Measurements from ENCODE around the gene OASL.

Gene OASL

GRCh38 chr12:121013715-121014114 is 25.3 kb downstream of the OASL start:
- Histone ChIP-seq H4K8ac (ENCODE audit: low read length) (no peak overlapping the region), H2AFZ (ENCODE audit: low read depth, low read length) (no peak overlapping the region), H3K23ac (ENCODE audit: low read length in 2 of 2) (no peak overlapping the region), H3K9ac (ENCODE audit: low read length) (no peak overlapping the region), H3K27ac (ENCODE audit: low read length, poor library complexity, severe bottlenecking) (no peak overlapping the region), H3K36me3 (ENCODE audit: control insufficient read depth in 1 of 2, insufficient read depth in 2 of 2, low read depth in 1 of 2, low read length in 2 of 2) (peaks cover 23 to 38% of the 10 kb centered on the region in 2 experiments), H3K9me3 (ENCODE audit: control insufficient read depth, low read length) (no peaks in the 10 kb centered on the region), H3K27me3 (ENCODE audit: control insufficient read depth in 1 of 2, insufficient read depth in 1 of 2, low read length in 2 of 2) (no peaks in the 10 kb centered on the region), H3K4ac (ENCODE audit: low read depth in 1 of 2, low read length in 2 of 2) (no peak overlapping the region), H2AK5ac (ENCODE audit: low read length, severe bottlenecking) (no peak overlapping the region), H3K4me3 (ENCODE audit: insufficient read depth in 1 of 2, low read depth in 1 of 2, low read length in 2 of 2) (no peak overlapping the region), H2BK15ac (ENCODE audit: low read depth, poor library complexity, severe bottlenecking) (no peak overlapping the region), H2BK120ac (ENCODE audit: low read depth, low read length) (no peak overlapping the region), H3K4me1 (ENCODE audit: control insufficient read depth, insufficient read depth, low read depth, low read length) (no peaks in the 10 kb centered on the region), H3K18ac (ENCODE audit: low read depth in 1 of 2, low read length in 2 of 2) (no peak overlapping the region), H2BK12ac (ENCODE audit: low read length in 2 of 2) (no peak overlapping the region), H3K4me2 (ENCODE audit: low read length, poor library complexity, severe bottlenecking) (no peak overlapping the region), H2BK5ac (ENCODE audit: low read depth, low read length, poor library complexity, severe bottlenecking) (no peak overlapping the region), H4K91ac (ENCODE audit: low read length) (no peak overlapping the region), H3K14ac (ENCODE audit: low read length in 2 of 2) (no peak overlapping the region), H3K79me1 (replicated peaks; ENCODE audit: low read length, poor library complexity, severe bottlenecking) (peaks cover 30% of the 10 kb centered on the region)
- 100% methylated on average over 1 of the region's 3 CpGs for WGBS
- no peak for DNase-seq

- H3K9ac ChIP-seq (ENCODE audit: low read length): no peak overlapping the region
- H2BK5ac ChIP-seq (ENCODE audit: low read depth, low read length, poor library complexity, severe bottlenecking): no peak overlapping the region
- no peak overlapping the region for H2BK12ac ChIP-seq (ENCODE audit: low read length in 2 of 2)
Observed at GRCh38 chr12:121011820-121012219, 27.2 kb downstream of the OASL start.

GRCh38 chr12:121010860-121011259 is 28.2 kb downstream of the OASL start:
- Histone ChIP-seq H3K4me2 (ENCODE audit: low read length, poor library complexity, severe bottlenecking) (no peak overlapping the region), H2BK12ac (ENCODE audit: low read length in 2 of 2) (no peak overlapping the region), H4K91ac (ENCODE audit: low read length) (no peak overlapping the region), H2BK5ac (ENCODE audit: low read depth, low read length, poor library complexity, severe bottlenecking) (no peak overlapping the region), H2BK120ac (ENCODE audit: low read depth, low read length) (no peak overlapping the region), H3K27ac (ENCODE audit: low read length, poor library complexity, severe bottlenecking) (no peak overlapping the region), H3K4me1 (ENCODE audit: control insufficient read depth, insufficient read depth, low read depth, low read length) (no peaks in the 10 kb centered on the region), H2AFZ (ENCODE audit: low read depth, low read length) (no peak overlapping the region), H3K18ac (ENCODE audit: low read depth in 1 of 2, low read length in 2 of 2) (no peak overlapping the region), H3K9ac (ENCODE audit: low read length) (no peak overlapping the region), H3K4ac (ENCODE audit: low read depth in 1 of 2, low read length in 2 of 2) (no peak overlapping the region), H3K79me1 (replicated peaks; ENCODE audit: low read length, poor library complexity, severe bottlenecking) (peaks cover 27% of the 10 kb centered on the region), H3K14ac (ENCODE audit: low read length in 2 of 2) (no peak overlapping the region), H3K9me3 (ENCODE audit: control insufficient read depth, low read length) (no peaks in the 10 kb centered on the region), H3K4me3 (ENCODE audit: insufficient read depth in 1 of 2, low read depth in 1 of 2, low read length in 2 of 2) (no peak overlapping the region), H4K8ac (ENCODE audit: low read length) (no peak overlapping the region), H2AK5ac (ENCODE audit: low read length, severe bottlenecking) (no peak overlapping the region), H2BK15ac (ENCODE audit: low read depth, poor library complexity, severe bottlenecking) (no peak overlapping the region), H3K27me3 (ENCODE audit: control insufficient read depth in 1 of 2, insufficient read depth in 1 of 2, low read length in 2 of 2) (no peaks in the 10 kb centered on the region), H3K23ac (ENCODE audit: low read length in 2 of 2) (no peak overlapping the region), H3K36me3 (ENCODE audit: control insufficient read depth in 1 of 2, insufficient read depth in 2 of 2, low read depth in 1 of 2, low read length in 2 of 2) (peaks cover 39 to 65% of the 10 kb centered on the region in 2 experiments)
- DNase-seq: no peak
- WGBS: 96% methylated on average over 7 of the region's 8 CpGs

More at GRCh38 chr12:121011820-121012219, 27.2 kb downstream of the OASL start:
- H3K27me3 ChIP-seq (ENCODE audit: control insufficient read depth in 1 of 2, insufficient read depth in 1 of 2, low read length in 2 of 2): no peaks in the 10 kb centered on the region
- no peaks in the 10 kb centered on the region for H3K4me1 ChIP-seq (ENCODE audit: control insufficient read depth, insufficient read depth, low read depth, low read length)
- no peak overlapping the region for H3K23ac ChIP-seq (ENCODE audit: low read length in 2 of 2)
- no peak overlapping the region for H3K18ac ChIP-seq (ENCODE audit: low read depth in 1 of 2, low read length in 2 of 2)
- 91% methylated on average over 6 of the region's 6 CpGs for WGBS
- no peak overlapping the region for H3K4me2 ChIP-seq (ENCODE audit: low read length, poor library complexity, severe bottlenecking)
- H3K4ac ChIP-seq (ENCODE audit: low read depth in 1 of 2, low read length in 2 of 2): no peak overlapping the region
- H3K9me3 ChIP-seq (ENCODE audit: control insufficient read depth, low read length): no peaks in the 10 kb centered on the region
- no peak overlapping the region for H3K27ac ChIP-seq (ENCODE audit: low read length, poor library complexity, severe bottlenecking)
- no peak overlapping the region for H3K14ac ChIP-seq (ENCODE audit: low read length in 2 of 2)
- no peak overlapping the region for H4K8ac ChIP-seq (ENCODE audit: low read length)
- no peak overlapping the region for H3K4me3 ChIP-seq (ENCODE audit: insufficient read depth in 1 of 2, low read depth in 1 of 2, low read length in 2 of 2)
- H3K79me1 ChIP-seq (replicated peaks; ENCODE audit: low read length, poor library complexity, severe bottlenecking): peaks cover 30% of the 10 kb centered on the region
- H2BK15ac ChIP-seq (ENCODE audit: low read depth, poor library complexity, severe bottlenecking): no peak overlapping the region
- DNase-seq: no peak
- H4K91ac ChIP-seq (ENCODE audit: low read length): no peak overlapping the region
- H2BK120ac ChIP-seq (ENCODE audit: low read depth, low read length): no peak overlapping the region
- H3K36me3 ChIP-seq (ENCODE audit: control insufficient read depth in 1 of 2, insufficient read depth in 2 of 2, low read depth in 1 of 2, low read length in 2 of 2): peaks cover 35 to 57% of the 10 kb centered on the region in 2 experiments
- no peak overlapping the region for H2AFZ ChIP-seq (ENCODE audit: low read depth, low read length)
- no peak overlapping the region for H2AK5ac ChIP-seq (ENCODE audit: low read length, severe bottlenecking)

- Histone ChIP-seq H3K4ac (ENCODE audit: low read depth in 1 of 2, low read length in 2 of 2) (no peak overlapping the region), H2BK120ac (ENCODE audit: low read depth, low read length) (no peak overlapping the region), H2AFZ (ENCODE audit: low read depth, low read length) (no peak overlapping the region), H2BK5ac (ENCODE audit: low read depth, low read length, poor library complexity, severe bottlenecking) (no peak overlapping the region), H3K14ac (ENCODE audit: low read length in 2 of 2) (no peak overlapping the region), H3K4me1 (ENCODE audit: control insufficient read depth, insufficient read depth, low read depth, low read length) (no peaks in the 10 kb centered on the region), H3K4me2 (ENCODE audit: low read length, poor library complexity, severe bottlenecking) (no peak overlapping the region), H3K23ac (ENCODE audit: low read length in 2 of 2) (no peak overlapping the region), H4K91ac (ENCODE audit: low read length) (no peak overlapping the region), H2AK5ac (ENCODE audit: low read length, severe bottlenecking) (no peak overlapping the region), H3K27me3 (ENCODE audit: control insufficient read depth in 1 of 2, insufficient read depth in 1 of 2, low read length in 2 of 2) (no peaks in the 10 kb centered on the region), H3K9me3 (ENCODE audit: control insufficient read depth, low read length) (no peaks in the 10 kb centered on the region), H4K8ac (ENCODE audit: low read length) (no peak overlapping the region), H3K18ac (ENCODE audit: low read depth in 1 of 2, low read length in 2 of 2) (no peak overlapping the region), H3K36me3 (ENCODE audit: control insufficient read depth in 1 of 2, insufficient read depth in 2 of 2, low read depth in 1 of 2, low read length in 2 of 2) (peaks cover 48 to 70% of the 10 kb centered on the region in 2 experiments), H2BK15ac (ENCODE audit: low read depth, poor library complexity, severe bottlenecking) (no peak overlapping the region), H3K9ac (ENCODE audit: low read length) (no peak overlapping the region), H3K4me3 (ENCODE audit: insufficient read depth in 1 of 2, low read depth in 1 of 2, low read length in 2 of 2) (no peak overlapping the region), H3K27ac (ENCODE audit: low read length, poor library complexity, severe bottlenecking) (no peak overlapping the region), H3K79me1 (replicated peaks; ENCODE audit: low read length, poor library complexity, severe bottlenecking) (peaks cover 19% of the 10 kb centered on the region), H2BK12ac (ENCODE audit: low read length in 2 of 2) (no peak overlapping the region)
- peak; percentile 51 for DNase-seq
- WGBS: 74% methylated on average over 10 of the region's 10 CpGs
Observed at GRCh38 chr12:121009741-121010140, 29.3 kb downstream of the OASL start.

Measured in mesenchymal stem cell (in vitro differentiated cells and primary cell).